H4 (cell line): ENCODE measurements around the gene GADD45B. TPM values are rescaled to one million over a fixed set of nuclear protein-coding genes. Genes with fewer than 3 reads are reported as not detected.
"Not testable (repeated sequence)": the region's sequence is repeated elsewhere in the genome, so short reads cannot be mapped to it uniquely, and the experiment has no call there.

Experiments used
- DNase-seq: peaks from one replicate; pipeline ENCODE4 v3.0.0-alpha.2; 2015; ENCODE audit warnings: low spot score
- total RNA-seq: library from RNA; depleted of rRNA; stranded (reverse); fragments of >200 nt; shearing (Covaris generic); gene quantifications from 2 replicates; pipeline ENCODE4 v1.2.3, GENCODE V29; 2014

The GADD45B gene
- total RNA-seq, 1 experiment from 2014 or later: 14.3 TPM

DNA sequence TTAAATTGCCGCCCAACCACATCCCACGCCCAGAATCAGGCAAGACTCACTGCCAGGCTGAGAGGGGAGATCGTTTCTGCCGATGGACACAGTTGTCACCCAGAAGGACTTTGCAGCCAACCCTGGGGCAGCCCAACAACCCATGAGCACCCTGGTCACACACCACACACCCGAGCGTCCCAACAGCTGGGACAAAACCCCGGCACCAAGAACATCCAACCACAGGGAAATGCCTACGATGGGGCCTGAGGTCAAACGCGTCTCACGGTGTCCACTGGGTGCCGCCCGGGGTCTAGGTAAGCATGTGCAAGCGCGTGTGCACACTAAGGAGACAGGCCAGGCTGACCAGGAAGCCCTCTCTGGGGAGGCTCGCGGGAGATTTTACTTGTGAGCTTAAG is 32.1 kb upstream of the GADD45B start:
- DNase-seq: no peak

DNA sequence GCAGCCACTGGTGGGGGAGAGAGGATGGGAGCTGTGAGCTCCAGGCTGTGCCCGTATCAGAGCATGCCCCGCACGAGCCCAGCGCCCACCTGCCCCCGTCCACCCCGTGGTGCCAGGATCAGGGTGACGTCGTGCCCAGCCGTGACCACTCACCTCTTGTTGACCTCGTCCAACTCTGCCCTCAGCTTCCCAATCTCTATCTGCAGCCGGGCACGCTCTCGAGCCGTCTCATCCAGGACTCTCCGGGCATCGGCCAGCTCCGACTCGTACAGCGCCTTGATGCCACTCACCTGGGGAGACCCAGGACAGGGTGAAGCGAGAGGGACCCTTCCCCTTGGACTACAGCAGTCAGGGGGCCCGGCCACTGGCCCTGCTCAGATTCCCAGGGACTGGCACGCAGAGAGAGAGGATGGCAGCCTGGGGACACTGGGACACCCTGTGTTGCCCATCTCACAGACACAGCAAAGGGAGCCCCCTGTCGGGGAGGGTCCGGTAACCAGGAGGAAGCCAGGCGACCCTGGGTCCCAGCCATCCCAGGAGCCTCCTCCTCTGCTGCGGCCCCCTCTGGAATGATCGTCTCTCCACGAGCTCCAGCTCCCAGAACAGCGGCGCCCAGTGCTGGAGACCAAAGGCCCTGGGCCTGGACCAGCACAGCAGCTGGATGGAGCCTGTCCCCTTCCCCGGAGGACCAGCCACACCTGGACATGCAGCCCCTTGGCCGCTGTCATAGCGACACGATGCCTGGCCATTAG is 31.5 kb upstream of the GADD45B start:
- DNase-seq: no peak

DNA sequence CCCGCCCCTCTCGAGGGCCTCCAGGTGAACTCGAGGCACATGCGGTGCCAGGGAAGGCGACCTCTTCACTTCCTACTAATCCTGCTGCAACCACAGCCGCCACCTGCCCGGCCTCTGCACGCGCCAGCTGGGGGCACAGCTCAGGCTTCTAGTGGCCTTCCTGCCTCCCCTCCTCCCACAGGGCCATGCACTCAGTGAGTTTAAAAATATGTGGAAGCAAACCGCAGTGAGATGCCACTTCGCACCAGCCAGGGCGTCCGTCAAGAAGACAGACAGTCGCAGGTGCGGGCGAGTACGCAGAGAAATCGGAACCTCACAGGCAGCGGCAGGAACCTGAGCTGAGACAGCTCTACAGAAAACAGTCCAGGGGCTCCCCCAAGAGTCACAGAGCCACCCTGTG is 29.5 kb upstream of the GADD45B start:
- DNase-seq: no peak

DNA sequence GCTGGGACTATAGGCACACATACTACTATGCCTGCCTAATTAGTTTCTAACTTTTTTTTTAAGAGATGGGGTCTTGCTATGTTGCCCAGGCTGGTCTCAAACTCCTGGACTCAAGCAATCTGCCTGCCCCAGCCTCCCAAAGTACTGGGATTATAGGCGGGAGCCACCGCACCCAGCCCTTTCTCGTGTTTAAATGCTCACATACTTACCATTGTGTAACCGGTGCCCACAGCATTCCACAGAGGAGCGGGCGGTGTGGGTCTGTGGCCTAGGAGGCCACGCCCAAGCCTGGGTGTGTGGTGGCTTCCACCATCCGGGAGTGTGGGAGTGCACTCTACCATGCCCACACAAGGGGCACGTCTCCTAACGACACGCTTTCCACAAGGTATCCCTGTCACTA is 26.9 kb upstream of the GADD45B start:
- no peak for DNase-seq

DNA sequence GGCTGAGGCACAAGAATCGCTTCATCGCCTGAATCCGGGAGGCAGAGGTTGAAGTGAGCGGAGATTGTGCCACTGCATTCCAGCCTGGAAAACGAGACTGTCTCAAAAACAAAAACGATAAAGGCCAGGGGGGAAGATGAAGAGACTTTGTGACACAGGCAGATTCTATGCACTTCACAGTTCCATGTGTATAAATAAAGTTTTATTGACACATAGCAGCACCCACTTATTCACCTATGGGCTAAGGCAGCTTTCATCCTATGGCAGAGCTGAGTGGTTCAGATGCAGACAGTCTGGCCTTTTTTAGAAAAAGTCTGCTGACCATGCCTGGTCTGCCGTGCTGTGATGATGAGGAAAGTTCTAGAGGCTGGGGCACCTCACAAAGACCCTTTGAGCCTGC is 24.8 kb upstream of the GADD45B start:
- no peak for DNase-seq

DNA sequence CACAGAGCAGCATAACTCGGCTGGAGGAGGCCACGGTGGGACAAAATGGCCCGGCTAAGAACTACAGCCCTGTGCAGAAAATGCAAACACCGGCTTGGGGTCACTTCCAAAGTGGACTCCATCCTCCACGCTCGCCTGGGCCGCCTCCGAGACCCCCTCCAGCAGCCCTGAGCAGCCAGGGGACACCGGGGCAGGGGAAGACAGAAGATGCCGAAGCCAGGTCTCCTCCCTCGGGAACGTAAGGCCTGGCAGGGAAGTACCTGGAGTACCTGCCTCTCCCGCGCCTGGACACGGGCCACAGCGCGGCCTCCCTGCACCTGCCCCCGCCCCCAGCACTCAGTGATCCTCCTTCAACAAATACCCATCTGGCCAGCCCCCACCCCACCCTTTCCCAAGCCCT is 24.2 kb upstream of the GADD45B start:
- DNase-seq: no peak

DNA sequence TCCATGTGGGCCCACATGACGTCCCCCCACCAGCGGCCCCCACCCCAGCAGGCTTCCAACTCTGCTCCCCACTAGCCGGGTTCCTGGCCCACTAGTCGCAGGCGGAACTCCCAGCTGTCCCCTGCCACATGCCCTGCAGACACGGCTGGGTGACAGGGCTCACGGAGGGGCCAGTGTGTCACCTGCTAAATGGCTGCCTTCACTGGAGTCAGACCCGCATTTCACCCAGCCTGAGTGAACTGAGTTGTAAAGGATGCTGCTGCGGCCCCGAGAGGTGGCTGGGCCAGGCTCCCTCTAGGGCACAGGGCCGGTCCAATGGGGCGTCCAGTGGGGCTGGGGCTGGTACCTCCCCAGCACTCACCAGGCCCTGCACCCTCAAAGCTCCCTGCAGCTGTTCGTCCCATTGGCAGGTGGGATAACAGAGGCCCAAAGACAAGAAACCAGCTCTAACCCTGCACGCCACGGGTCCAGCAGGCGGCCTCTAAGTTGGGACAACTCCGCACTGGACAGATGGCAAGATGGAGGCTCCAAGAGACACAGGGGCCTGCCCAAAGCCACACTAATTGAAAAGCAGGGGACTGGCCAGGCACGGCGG is 22.4 kb upstream of the GADD45B start:
- DNase-seq: no peak

DNA sequence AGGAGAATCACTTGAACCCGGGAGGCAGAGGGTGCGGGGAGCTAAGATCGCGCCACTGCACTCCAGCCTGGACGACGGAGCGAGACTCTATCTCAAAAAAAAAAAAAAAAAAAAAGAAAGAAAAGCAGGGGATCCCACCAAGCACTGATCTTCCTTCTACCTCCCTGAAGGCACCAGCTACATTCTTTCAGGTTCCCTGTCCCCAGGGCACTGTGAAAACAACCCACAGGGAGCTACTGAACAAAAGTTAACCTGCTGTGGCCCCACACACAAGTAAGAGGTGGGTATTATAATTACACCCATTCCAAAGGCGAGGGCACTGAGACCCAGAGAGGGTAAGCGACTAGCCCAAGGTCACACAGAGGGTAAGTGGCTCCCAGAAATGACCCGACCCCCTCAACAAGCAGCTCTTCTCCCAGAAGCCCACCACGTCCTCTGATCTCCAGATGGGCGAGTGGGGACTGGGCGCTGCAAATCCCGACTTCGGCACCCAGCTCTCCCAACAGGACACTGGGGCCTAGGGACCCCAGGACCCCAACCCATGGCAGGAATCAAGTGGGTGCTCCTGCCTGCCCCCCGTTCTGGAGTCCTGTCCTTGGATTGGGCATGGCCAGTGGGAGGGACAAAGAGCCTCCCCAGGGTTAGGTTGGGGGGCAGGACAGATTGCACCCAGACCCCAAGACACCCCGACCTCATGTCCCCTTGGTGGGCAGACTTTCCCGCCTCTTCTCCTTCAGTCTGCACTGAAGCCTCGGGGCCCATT is 21.5 kb upstream of the GADD45B start:
- no peak for DNase-seq

DNA sequence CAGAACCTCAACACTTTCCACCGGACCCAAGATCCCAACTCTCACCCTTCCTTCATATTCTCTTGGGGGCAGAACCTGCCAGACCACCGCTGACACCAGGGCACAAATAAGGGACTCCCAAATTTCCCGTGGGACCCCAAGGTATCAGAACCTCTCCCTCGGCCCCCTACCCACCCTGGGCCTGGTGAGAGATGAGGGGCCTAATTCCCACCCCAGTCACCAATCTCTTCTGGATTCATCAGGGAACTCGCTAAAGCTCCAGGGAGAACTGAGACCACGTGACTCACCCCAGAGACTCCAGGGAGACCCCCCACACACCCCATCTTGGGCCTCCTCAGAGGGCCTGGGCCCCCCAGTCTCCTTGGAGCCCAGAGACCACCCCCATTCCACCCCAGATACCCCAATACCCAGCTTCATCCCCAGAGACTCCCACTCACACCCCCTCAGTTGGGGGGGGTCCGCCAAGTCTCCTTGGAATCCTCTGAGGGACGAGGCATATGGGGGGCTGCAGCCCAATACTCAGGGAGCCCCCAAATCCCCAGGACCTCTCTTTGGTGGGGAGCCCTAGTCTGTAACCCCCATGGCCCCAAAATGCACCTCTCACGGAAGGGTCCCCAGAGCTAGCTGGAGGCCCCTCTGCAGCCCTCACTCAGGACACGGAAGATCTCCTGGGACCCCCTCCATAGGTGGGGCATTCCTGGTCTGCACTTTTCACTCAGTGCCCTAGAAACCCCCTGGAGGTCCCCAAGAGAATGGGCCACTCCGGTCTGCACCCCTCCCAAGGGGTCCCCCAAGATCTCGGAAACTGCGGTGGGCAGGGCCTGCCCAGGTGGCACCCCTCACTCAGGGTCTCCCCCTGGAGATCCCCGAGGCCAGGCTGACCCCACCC is 20.7 kb upstream of the GADD45B start:
- DNase-seq: no peak

DNA sequence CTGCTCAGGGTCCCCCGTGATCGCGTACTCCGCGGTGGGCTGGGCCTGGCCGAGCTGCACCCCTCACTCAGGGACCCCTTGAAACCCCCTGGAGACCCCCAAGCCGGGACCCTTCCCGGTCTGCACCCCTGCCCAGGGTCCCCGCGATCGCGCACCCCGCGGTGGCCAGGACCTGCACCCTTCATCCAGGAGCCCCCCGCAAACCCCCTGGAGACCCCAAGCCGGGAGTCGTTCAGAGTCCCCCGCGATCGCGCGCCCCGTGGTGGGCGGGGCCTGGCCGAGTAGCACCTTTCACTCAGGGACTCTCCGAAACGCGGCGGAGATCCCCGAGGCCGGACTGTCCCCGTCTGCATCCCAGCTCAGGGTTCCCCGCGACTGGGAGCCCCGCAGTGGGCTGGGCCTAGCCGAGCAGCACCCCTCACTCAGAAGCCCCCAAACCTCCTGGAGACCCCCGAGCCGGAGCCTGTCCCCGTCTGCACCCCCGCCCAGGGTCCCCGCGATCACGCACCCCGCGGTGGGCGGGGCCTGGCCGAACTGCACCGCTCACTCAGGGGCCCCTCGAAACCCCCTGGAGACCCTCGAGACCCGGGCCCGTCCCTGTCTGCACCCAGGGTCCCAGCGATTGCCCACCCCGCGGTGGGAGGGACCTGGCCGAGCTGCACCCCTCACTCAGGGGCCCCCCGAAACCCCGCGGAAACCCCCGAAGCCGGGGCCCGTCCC is 19.9 kb upstream of the GADD45B start:
- no peak for DNase-seq

DNA sequence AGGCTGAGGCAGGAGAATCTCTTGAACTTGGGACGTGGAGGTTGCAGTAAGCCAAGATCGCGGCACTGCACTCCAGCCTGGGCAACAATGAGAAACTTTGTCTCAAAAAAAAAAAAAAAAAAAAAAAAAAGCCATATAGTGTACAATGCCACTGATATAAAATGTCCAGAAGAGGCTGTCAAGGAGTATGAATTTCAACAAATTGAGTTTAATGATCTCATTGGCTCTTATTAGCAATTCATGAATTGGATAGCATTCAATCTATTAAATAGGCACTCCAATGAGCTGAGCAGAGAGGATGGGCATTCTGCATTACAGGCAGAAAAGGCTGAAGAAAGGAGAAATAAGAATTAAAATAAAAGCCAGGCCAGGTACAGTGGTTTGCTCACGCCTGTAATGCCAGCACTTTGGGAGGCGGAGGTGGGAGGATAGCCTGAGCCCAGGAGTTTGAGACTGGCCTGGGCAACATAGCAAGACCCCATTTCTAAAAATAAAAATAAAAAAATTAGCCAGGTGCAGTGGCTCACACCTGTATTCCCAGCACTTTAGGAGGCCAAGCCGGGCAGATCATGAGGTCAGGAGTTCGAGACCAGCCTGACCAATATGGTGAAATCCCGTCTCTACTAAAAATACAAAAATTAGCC is 18.4 kb upstream of the GADD45B start:
- no peak for DNase-seq

DNA sequence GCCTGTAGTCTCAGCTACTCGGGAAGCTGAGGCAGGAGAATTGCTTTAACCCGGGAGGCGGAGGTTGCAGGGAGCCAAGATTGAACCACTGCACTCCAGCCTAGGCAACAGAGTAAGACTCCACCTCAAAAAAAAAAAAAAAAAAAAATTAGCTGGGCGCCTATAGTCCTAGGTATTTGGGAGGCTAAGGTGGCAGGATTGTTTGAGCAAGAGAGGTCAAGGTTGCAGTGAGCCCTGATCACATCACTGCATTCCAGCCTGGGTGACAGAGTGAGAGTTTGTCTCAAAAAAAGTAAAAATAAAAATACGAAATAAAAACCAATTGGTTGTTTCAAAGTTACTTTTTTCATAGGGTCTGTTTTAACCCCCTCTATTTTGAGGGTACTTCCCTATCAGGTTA is 17.9 kb upstream of the GADD45B start:
- no peak for DNase-seq

DNA sequence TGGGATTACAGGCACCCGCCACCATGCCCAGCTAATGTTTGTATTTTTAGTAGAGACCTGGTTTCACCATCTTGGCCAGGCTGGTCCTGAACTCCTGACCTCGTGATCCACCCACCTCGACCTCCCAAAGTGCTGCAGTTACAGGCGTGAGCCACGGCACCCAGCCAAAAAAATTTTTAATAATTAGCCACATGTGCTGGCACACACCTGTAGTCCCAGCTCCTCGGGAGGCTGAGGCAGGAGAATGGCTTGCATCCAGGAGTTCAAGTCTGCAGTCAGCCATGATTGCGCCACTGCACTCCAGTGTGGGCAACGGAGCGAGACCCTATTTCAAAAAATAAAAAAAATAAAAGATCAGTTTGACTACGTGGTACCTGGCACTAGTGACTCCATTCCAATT is 17.2 kb upstream of the GADD45B start:
- not testable (repeated sequence) for DNase-seq

DNA sequence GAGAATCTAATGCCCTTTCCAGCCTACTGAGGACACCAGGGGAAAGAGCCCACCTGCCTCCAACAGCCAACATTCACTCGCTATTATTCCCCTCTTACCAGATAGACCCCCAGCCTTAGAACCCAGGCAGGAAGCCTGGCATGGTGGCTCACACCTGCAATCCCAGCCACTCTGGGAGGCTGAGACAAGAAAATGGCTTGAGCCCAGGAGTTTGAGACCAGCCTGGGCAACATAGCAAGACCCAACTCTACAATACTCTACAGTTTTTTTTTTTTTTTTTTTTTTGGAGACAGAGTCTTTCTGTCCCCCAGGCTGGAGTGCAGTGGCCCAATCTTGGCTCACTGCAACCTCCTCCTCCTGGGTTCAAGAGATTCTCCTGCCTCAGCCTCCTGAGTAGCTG is 15.7 kb upstream of the GADD45B start:
- DNase-seq: no peak

DNA sequence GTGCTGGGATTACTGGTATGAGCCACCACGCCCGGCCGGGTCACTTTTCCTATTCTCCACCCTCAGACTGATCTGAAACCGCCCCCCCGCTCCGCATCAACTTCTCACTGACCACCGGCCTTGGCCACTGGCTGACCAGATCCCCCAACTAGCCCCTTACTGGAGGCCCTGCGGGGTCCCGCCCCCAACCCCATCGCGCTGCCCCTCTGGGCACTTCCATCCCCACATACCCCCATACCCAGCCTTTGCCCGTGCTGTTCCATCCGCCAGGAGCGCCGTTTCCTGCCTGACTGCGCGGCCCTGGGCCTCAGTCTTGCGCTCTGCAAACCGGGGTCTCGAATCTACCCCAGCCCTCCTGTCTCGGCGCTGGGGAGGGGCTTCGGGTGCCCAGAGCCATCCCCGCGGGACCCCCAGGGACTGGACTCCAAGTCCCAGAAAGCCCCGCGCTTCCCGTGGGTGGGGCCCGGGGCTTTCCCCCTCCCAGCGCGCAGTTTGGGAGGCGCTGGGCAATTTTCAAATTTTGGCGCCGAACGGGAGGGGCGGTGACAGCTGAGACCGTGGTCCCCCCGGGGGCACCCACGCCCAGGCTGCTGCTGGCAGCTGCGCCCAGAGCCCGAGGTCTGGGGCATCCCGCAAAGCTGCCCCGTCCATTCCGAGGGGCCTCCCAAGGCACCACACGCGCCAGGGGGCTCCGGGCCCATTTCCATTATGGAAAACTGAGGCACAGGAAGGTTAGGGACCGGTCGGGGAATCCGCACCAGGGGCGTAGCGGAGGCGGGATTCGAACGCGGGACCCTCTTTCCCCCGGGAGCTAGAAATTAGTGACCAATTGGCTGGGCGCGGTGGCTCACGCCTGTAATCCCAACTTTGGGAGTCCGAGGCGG is 13.9 kb upstream of the GADD45B start:
- peak; percentile 70 for DNase-seq

DNA sequence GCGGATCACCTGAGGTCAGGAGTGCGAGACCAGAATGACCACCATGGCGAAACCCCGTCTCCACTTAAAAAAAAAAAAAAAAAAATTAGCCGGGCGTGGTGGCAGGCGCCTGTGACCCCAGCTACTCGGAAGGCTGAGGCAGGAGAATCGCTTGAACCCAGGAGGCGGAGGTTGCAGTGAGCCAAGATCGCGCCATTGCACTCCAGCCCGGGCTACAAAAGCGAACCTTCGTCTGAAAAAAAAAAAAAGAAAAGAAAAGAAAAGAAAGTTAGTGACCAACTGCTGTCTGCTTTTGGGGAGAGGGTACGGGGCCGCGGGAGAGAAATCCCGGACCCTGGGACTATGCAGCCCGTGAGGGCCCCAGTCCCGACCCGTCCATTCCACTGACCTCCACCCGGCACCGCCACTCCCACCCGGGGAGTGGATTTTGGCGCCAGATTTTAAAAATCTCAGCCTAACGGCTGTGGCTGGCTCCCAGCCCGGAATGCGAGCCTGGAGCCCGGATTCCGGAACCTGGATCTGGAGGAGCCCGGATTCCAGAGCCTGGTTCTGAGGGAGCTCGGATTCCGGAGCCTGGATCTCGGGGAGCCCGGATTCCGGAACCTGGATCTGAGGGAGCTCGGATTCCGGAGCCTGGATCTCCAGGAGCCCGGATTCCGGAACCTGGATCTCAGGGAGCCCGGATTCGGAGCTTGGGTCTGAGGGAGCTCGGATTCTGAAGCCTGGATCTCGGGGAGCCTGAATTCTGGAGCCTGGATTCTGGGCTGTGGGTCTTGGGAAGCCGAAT is 13.1 kb upstream of the GADD45B start:
- peak; percentile 86 for DNase-seq

DNA sequence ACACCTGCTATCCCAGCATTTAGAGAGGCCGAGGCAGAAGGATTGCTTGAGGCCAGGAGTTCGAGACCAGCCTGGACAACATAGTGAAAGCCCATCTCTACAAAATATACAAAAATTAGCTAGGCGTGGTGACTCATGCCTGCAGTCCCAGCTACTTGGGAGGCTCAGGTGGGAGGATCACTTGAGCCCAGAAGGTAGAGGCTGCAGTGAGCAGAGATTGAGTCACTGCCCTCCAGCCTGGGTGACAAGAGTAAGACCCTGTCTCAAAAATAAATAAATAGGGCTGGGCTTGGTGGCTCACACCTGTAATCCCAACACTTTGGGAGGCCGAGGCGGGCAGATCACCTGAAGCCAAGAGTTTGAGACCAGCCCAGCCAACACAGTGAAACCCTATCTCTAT is 12.2 kb upstream of the GADD45B start:
- not testable (repeated sequence) for DNase-seq

DNA sequence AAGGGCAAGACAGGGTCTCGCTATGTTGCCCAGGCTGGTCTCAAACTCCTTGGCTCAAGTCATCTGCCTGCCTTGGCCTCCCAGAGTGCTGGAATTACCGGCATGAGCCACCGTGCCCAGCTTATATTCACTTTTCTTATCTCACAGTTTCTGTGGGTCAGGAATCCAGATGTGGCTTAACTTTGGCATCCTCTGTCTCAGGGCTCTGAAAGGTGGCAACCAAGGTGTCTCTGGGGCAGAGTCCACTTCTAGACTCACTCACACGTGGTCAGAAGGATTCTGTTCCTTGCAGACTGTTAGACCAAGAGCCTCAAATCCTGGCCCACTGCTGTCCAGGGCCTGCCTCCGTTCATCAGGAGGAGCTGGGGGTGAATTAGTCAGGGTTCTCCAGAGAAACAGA is 11.5 kb upstream of the GADD45B start:
- no peak for DNase-seq

DNA sequence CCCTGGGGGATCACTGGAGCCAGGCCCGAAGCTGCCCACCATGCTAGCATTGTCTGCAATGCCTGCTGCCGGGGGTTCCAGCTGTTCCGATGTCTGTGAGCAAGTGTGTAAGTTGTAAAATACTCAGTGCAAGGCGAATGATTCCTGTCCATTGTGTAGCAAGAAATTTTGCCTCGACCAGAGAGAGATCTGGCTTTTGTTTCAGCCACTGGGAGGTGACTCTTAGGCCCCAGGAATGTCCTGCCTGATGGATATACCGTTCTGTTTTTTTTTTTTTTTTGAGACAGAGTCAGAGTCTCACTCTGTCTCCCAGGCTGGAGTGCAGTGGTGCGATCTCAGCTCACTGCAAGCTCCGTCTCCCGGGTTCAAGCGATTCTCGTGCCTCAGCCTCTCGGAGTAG is 7.3 kb upstream of the GADD45B start:
- no peak for DNase-seq
